ENCODE data around the gene TTLL11.

DNA sequence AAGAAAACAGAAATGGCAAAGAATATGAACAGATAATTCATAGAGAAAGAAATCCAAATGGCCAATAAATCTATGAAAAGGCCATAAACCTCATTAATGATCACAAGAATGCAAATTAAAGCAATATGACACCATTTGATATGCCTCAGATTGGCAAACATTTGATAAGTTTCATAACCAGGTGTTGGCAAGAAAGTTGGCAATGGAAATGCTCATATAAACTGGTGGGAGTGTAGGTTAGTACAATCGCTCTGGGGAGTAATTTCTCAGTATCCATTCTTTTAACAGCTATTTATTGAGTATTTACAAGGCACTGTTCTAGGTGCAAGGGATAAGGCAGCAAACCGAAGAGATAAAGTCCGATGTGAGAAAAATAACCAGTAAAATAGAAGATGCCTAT, 154.5 kb downstream of the TTLL11 start:
- TF ChIP-seq, protein P1, sequence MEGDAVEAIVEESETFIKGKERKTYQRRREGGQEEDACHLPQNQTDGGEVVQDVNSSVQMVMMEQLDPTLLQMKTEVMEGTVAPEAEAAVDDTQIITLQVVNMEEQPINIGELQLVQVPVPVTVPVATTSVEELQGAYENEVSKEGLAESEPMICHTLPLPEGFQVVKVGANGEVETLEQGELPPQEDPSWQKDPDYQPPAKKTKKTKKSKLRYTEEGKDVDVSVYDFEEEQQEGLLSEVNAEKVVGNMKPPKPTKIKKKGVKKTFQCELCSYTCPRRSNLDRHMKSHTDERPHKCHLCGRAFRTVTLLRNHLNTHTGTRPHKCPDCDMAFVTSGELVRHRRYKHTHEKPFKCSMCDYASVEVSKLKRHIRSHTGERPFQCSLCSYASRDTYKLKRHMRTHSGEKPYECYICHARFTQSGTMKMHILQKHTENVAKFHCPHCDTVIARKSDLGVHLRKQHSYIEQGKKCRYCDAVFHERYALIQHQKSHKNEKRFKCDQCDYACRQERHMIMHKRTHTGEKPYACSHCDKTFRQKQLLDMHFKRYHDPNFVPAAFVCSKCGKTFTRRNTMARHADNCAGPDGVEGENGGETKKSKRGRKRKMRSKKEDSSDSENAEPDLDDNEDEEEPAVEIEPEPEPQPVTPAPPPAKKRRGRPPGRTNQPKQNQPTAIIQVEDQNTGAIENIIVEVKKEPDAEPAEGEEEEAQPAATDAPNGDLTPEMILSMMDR (IDR thresholded peaks at IDR 0.05): no peak
- no peak for TF ChIP-seq POLR2A (IDR thresholded peaks at IDR 0.05)
- no peak for TF ChIP-seq EP300 (IDR thresholded peaks at IDR 0.05)

All from tibial nerve (tissue), 4 donors.